ENCODE results near the gene ZCCHC3. TPM values are rescaled to one million over a fixed set of nuclear protein-coding genes. Genes with fewer than 3 reads are reported as not detected.

Gene ZCCHC3
- total and polyA plus RNA-seq, 2 experiments from 2014 or later, result 26.5 to 66.3 TPM

DNA sequence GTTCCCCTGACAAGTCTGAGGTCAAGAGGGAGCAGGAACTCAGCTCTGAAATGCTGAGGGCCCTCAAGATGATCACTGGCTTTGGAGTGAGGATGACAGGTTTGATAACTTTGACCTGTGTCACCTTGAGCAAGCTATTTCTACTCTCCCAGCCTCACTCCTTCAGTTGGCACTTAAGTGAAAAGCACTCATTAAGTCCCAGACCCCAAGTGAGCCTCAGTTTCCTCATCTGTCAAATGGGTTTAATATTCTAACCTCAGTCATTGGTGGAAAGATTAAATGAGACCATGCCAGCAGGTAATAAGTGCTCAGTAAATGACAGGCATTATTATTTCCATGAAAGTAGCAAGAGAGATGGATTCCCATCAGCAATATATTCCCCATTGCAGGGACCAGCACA is 25.8 kb upstream of the ZCCHC3 start (continued):
- TF ChIP-seq ZNF462 (CRISPR knock-in tag; IDR thresholded peaks at IDR 0.05), result no peak

DNA sequence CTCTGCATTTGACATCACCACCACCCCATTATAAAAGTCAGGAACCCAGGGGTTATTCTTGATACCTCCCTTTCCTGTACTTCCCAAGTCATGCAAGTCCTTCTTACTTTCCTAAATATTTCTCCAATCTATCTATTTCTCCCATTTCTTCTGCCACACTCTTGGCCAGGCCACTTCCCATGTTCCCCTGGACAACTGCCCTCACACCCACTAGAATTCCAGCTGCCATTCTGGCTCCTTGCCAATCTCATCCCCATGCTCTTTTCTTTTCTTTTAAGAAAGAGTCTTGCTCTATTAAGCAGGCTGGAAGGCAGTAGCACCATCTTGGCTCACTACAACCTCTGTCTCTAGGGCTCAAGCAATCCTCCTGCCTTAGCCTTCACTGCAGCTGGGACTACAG is 24.7 kb upstream of the ZCCHC3 start:
- no peak for TF ChIP-seq ZNF462 (CRISPR knock-in tag; IDR thresholded peaks at IDR 0.05)
- TF ChIP-seq JUNB (IDR thresholded peaks at IDR 0.05; ENCODE audit: unreplicated experiment), result no peak
- Mint-ChIP-seq H3K27me3 (ENCODE audit: insufficient read depth, low read depth, poor library complexity) (peaks cover 13% of the 10 kb centered on the region), H3K27ac (no peak overlapping the region), H3K4me3 (no peak overlapping the region), H3K9me3 (no peaks in the 10 kb centered on the region), H3K4me1 (peaks cover 2% of the 10 kb centered on the region), H3K36me3 (ENCODE audit: low read depth) (peaks cover 33% of the 10 kb centered on the region)
- Histone ChIP-seq H3K4me1 (ENCODE audit: insufficient read depth) (no peaks in the 10 kb centered on the region), H4K20me1 (replicated peaks; ENCODE audit: insufficient read depth) (peaks cover 8% of the 10 kb centered on the region), H3K9me2 (ENCODE audit: insufficient read depth) (no peaks in the 10 kb centered on the region), H3K36me3 (ENCODE audit: insufficient read depth) (no peaks in the 10 kb centered on the region), H3K27me3 (ENCODE audit: insufficient read depth) (peaks cover 8% of the 10 kb centered on the region; the same call in 1 of the 2 replicates), H3K4me3 (no peak overlapping the region), H3F3A (replicated peaks; ENCODE audit: low read depth) (peaks cover 3% of the 10 kb centered on the region; the same call in 1 of the 2 replicates), H3K4me2 (no peak overlapping the region), H2AFZ (no peak overlapping the region), H3K27ac (ENCODE audit: low read depth) (no peak overlapping the region), H3K79me2 (replicated peaks; ENCODE audit: insufficient read depth) (no peaks in the 10 kb centered on the region)
- DNase-seq (ENCODE audit: low spot score) (no peak), ATAC-seq (no peak)

All from GM23338 (cell line).